ENCODE measurements around the gene SLC26A9.
A peak's percentile ranks its signal among the peaks of the same experiment; 100 is the strongest.

The SLC26A9 gene

GRCh38 chr1:205920861-205921569 lies 22.2 kb downstream of the SLC26A9 start:
- Histone ChIP-seq H3K27ac (replicated peaks) (no peak overlapping the region), H3K27me3 (ENCODE audit: insufficient read depth, poor library complexity, severe bottlenecking) (no peaks in the 10 kb centered on the region), H3K4me3 (replicated peaks; ENCODE audit: insufficient read depth, low read length) (no peak overlapping the region)
- TF ChIP-seq GABPA (IDR thresholded peaks at IDR 0.05; ENCODE audit: low read depth) (no peak), REST (IDR thresholded peaks at IDR 0.05; ENCODE audit: insufficient replicate concordance, low read depth) (no peak), POLR2AphosphoS5 (IDR thresholded peaks at IDR 0.05; ENCODE audit: low read depth) (no peak), CTCF (IDR thresholded peaks at IDR 0.05; ENCODE audit: insufficient read depth, low read length) (no peak), SPI1 (IDR thresholded peaks at IDR 0.05; ENCODE audit: borderline replicate concordance, low read depth) (no peak)
- no peak for DNase-seq (ENCODE audit: low read depth in 1 of 2, low spot score in 1 of 2)

GRCh38 chr1:205920159-205920558 lies 23.1 kb downstream of the SLC26A9 start:
- DNase-seq (ENCODE audit: low read depth in 1 of 2, low spot score in 1 of 2): no peak
- H3K27me3 ChIP-seq (ENCODE audit: insufficient read depth, poor library complexity, severe bottlenecking): no peaks in the 10 kb centered on the region
- no peak overlapping the region for H3K27ac ChIP-seq (replicated peaks)
- H3K4me3 ChIP-seq (replicated peaks; ENCODE audit: insufficient read depth, low read length): no peak overlapping the region
- TF ChIP-seq REST (IDR thresholded peaks at IDR 0.05; ENCODE audit: insufficient replicate concordance, low read depth) (no peak), POLR2AphosphoS5 (IDR thresholded peaks at IDR 0.05; ENCODE audit: low read depth) (no peak), CTCF (IDR thresholded peaks at IDR 0.05; ENCODE audit: insufficient read depth, low read length) (no peak), GABPA (IDR thresholded peaks at IDR 0.05; ENCODE audit: low read depth) (no peak)

- Histone ChIP-seq H3K27ac (replicated peaks) (no peak overlapping the region), H3K4me3 (replicated peaks; ENCODE audit: insufficient read depth, low read length) (no peak overlapping the region), H3K27me3 (ENCODE audit: insufficient read depth, poor library complexity, severe bottlenecking) (no peaks in the 10 kb centered on the region)
- TF ChIP-seq REST (IDR thresholded peaks at IDR 0.05; ENCODE audit: insufficient replicate concordance, low read depth) (no peak), CTCF (IDR thresholded peaks at IDR 0.05; ENCODE audit: insufficient read depth, low read length) (peak; percentile 95)
- peak; percentile 46 to 72 for DNase-seq (ENCODE audit: low read depth in 1 of 2, low spot score in 1 of 2)
Observed at GRCh38 chr1:205918955-205919746, 24.1 kb downstream of the SLC26A9 start.

Data from HL-60 (cell line).